ENCODE results near the gene TPSB2. TPM values are rescaled to one million over a fixed set of nuclear protein-coding genes. Genes with fewer than 3 reads are reported as not detected.

TPSB2 gene
- total RNA-seq, 1 donor from 2014 or later = not detected

GRCh38 chr16:1220841-1221627 lies 8.9 kb downstream of the TPSB2 start:
- TF ChIP-seq, protein P1, sequence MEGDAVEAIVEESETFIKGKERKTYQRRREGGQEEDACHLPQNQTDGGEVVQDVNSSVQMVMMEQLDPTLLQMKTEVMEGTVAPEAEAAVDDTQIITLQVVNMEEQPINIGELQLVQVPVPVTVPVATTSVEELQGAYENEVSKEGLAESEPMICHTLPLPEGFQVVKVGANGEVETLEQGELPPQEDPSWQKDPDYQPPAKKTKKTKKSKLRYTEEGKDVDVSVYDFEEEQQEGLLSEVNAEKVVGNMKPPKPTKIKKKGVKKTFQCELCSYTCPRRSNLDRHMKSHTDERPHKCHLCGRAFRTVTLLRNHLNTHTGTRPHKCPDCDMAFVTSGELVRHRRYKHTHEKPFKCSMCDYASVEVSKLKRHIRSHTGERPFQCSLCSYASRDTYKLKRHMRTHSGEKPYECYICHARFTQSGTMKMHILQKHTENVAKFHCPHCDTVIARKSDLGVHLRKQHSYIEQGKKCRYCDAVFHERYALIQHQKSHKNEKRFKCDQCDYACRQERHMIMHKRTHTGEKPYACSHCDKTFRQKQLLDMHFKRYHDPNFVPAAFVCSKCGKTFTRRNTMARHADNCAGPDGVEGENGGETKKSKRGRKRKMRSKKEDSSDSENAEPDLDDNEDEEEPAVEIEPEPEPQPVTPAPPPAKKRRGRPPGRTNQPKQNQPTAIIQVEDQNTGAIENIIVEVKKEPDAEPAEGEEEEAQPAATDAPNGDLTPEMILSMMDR (IDR thresholded peaks at IDR 0.05; ENCODE audit: insufficient read depth, low read depth, low read length) = no peak
- no peak for TF ChIP-seq EZH2 (IDR thresholded peaks at IDR 0.05; ENCODE audit: insufficient read depth, low read length)
- no peak overlapping the region for H3K4me3 Mint-ChIP-seq (ENCODE audit: unreplicated experiment)
- DNase-seq (ENCODE audit: low read depth) = no peak
- no peak overlapping the region for H3K9ac ChIP-seq (ENCODE audit: low read length)
- H3K4me2 ChIP-seq (ENCODE audit: low read length) = no peak overlapping the region
- H3K27ac ChIP-seq (ENCODE audit: low read depth, low read length) = no peak overlapping the region
- H3K9me3 ChIP-seq (ENCODE audit: insufficient read depth, low read depth, low read length) = no peaks in the 10 kb centered on the region
- H3K4me1 ChIP-seq (ENCODE audit: insufficient read depth, low read length) = no peaks in the 10 kb centered on the region
- no peaks in the 10 kb centered on the region for H4K20me1 ChIP-seq (ENCODE audit: insufficient read depth, low read length)
- H3K36me3 Mint-ChIP-seq (ENCODE audit: low read depth, unreplicated experiment) = peaks cover 4% of the 10 kb centered on the region
- no peaks in the 10 kb centered on the region for H3K9me3 Mint-ChIP-seq (ENCODE audit: unreplicated experiment)
- no peaks in the 10 kb centered on the region for H3K79me2 ChIP-seq (ENCODE audit: insufficient read depth, low read length)
- no peaks in the 10 kb centered on the region for H3K27me3 ChIP-seq (ENCODE audit: insufficient read depth, low read length)
- no peak overlapping the region for H2AFZ ChIP-seq (ENCODE audit: low read depth, low read length)
- FAIRE-seq = no peak
- no peak overlapping the region for H3K4me3 ChIP-seq (ENCODE audit: insufficient read depth, low read depth, low read length)
- peaks cover 13% of the 10 kb centered on the region for H3K27me3 Mint-ChIP-seq (ENCODE audit: low read depth, unreplicated experiment)
- no peak overlapping the region for H3K27ac Mint-ChIP-seq (ENCODE audit: unreplicated experiment)
- H3K4me1 Mint-ChIP-seq (ENCODE audit: low read depth, unreplicated experiment) = no peaks in the 10 kb centered on the region
- no peaks in the 10 kb centered on the region for H3K36me3 ChIP-seq (ENCODE audit: insufficient read depth, low read length)

DNA sequence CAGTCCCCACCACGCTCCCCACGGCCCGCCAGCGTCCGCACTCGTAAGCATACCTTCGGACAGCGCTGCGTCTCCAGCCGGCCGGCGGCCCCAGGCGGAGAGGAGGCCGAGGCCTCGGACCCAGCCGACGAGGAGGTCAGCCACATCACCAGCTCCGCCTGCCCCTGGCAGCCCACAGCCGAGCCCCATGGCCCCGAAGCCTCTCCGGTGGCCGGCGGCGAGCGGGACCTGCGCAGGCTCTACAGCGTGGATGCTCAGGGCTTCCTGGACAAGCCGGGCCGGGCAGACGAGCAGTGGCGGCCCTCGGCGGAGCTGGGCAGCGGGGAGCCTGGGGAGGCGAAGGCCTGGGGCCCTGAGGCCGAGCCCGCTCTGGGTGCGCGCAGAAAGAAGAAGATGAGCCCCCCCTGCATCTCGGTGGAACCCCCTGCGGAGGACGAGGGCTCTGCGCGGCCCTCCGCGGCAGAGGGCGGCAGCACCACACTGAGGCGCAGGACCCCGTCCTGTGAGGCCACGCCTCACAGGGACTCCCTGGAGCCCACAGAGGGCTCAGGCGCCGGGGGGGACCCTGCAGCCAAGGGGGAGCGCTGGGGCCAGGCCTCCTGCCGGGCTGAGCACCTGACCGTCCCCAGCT lies 9.8 kb downstream of the TPSB2 start:
- no peak overlapping the region for H3K27ac Mint-ChIP-seq (ENCODE audit: unreplicated experiment)
- no peak overlapping the region for H3K27ac ChIP-seq (ENCODE audit: low read depth, low read length)
- H3K27me3 ChIP-seq (ENCODE audit: insufficient read depth, low read length) = no peaks in the 10 kb centered on the region
- H3K9ac ChIP-seq (ENCODE audit: low read length) = no peak overlapping the region
- H3K4me1 ChIP-seq (ENCODE audit: insufficient read depth, low read length) = no peaks in the 10 kb centered on the region
- TF ChIP-seq, protein P1 (IDR thresholded peaks at IDR 0.05; ENCODE audit: insufficient read depth, low read depth, low read length) = no peak
- no peak for TF ChIP-seq EZH2 (IDR thresholded peaks at IDR 0.05; ENCODE audit: insufficient read depth, low read length)
- no peak overlapping the region for H2AFZ ChIP-seq (ENCODE audit: low read depth, low read length)
- DNase-seq (ENCODE audit: low read depth) (no peak), FAIRE-seq (no peak)
- no peaks in the 10 kb centered on the region for H3K4me1 Mint-ChIP-seq (ENCODE audit: low read depth, unreplicated experiment)
- no peaks in the 10 kb centered on the region for H3K79me2 ChIP-seq (ENCODE audit: insufficient read depth, low read length)
- peaks cover 9% of the 10 kb centered on the region for H3K27me3 Mint-ChIP-seq (ENCODE audit: low read depth, unreplicated experiment)
- no peak overlapping the region for H3K4me2 ChIP-seq (ENCODE audit: low read length)
- no peaks in the 10 kb centered on the region for H3K9me3 Mint-ChIP-seq (ENCODE audit: unreplicated experiment)
- H3K4me3 Mint-ChIP-seq (ENCODE audit: unreplicated experiment) = no peak overlapping the region
- no peaks in the 10 kb centered on the region for H4K20me1 ChIP-seq (ENCODE audit: insufficient read depth, low read length)
- no peaks in the 10 kb centered on the region for H3K36me3 ChIP-seq (ENCODE audit: insufficient read depth, low read length)
- H3K36me3 Mint-ChIP-seq (ENCODE audit: low read depth, unreplicated experiment) = peaks cover 4% of the 10 kb centered on the region
- no peaks in the 10 kb centered on the region for H3K9me3 ChIP-seq (ENCODE audit: insufficient read depth, low read depth, low read length)
- no peak overlapping the region for H3K4me3 ChIP-seq (ENCODE audit: insufficient read depth, low read depth, low read length)

Data from astrocyte (in vitro differentiated cells and primary cell).